Measurements from ENCODE around the gene CASZ1. TPM values are rescaled to one million over a fixed set of nuclear protein-coding genes. Genes with fewer than 3 reads are reported as not detected.

Gene CASZ1
- total and polyA plus RNA-seq, 2 donors (not counting 1 experiment from before 2014, with no cell fraction given): 0.34 to 0.50 TPM

- Histone ChIP-seq H3K9me3 (ENCODE audit: control insufficient read depth, insufficient read depth, low read depth, low read length) (no peaks in the 10 kb centered on the region), H3K4me2 (ENCODE audit: extremely low read depth, insufficient read depth, low read length) (no peak overlapping the region), H3K27me3 (ENCODE audit: control insufficient read depth, insufficient read depth, low read length) (no peaks in the 10 kb centered on the region), H3K9ac (ENCODE audit: insufficient read depth, low read length) (no peak overlapping the region), H3K27ac (ENCODE audit: insufficient read depth, low read length) (no peak overlapping the region), H3K4me3 (replicated peaks in 1 of 4; ENCODE audit: control extremely low read depth in 1 of 4, insufficient read depth in 1 of 4, low read depth in 3 of 4, low read length in 4 of 4) (no peak overlapping the region), H2AFZ (ENCODE audit: low read length) (no peak overlapping the region), H4K20me1 (ENCODE audit: control insufficient read depth, extremely low read depth, insufficient read depth, low read length) (no peaks in the 10 kb centered on the region), H3K36me3 (ENCODE audit: control insufficient read depth, insufficient read depth, low read length) (no peaks in the 10 kb centered on the region), H3K79me2 (ENCODE audit: control insufficient read depth, insufficient read depth, low read length) (no peaks in the 10 kb centered on the region), H3K4me1 (ENCODE audit: control insufficient read depth, extremely low read depth, insufficient read depth, low read length) (no peaks in the 10 kb centered on the region)
- TF ChIP-seq, protein P1, sequence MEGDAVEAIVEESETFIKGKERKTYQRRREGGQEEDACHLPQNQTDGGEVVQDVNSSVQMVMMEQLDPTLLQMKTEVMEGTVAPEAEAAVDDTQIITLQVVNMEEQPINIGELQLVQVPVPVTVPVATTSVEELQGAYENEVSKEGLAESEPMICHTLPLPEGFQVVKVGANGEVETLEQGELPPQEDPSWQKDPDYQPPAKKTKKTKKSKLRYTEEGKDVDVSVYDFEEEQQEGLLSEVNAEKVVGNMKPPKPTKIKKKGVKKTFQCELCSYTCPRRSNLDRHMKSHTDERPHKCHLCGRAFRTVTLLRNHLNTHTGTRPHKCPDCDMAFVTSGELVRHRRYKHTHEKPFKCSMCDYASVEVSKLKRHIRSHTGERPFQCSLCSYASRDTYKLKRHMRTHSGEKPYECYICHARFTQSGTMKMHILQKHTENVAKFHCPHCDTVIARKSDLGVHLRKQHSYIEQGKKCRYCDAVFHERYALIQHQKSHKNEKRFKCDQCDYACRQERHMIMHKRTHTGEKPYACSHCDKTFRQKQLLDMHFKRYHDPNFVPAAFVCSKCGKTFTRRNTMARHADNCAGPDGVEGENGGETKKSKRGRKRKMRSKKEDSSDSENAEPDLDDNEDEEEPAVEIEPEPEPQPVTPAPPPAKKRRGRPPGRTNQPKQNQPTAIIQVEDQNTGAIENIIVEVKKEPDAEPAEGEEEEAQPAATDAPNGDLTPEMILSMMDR (conservative IDR thresholded peaks at IDR 0.05 in 1 of 2, IDR thresholded peaks at IDR 0.05 in 1 of 2; ENCODE audit: low read depth in 1 of 2, low read length in 2 of 2): no peak
- no peak for TF ChIP-seq EZH2 (IDR thresholded peaks at IDR 0.05; ENCODE audit: low read length, missing control alignments)
- DNase-seq (ENCODE audit: low read depth in 2 of 2): no peak
These were observed 104.7 kb downstream of the CASZ1 start for GRCh38 chr1:10691740-10692125.

DNA sequence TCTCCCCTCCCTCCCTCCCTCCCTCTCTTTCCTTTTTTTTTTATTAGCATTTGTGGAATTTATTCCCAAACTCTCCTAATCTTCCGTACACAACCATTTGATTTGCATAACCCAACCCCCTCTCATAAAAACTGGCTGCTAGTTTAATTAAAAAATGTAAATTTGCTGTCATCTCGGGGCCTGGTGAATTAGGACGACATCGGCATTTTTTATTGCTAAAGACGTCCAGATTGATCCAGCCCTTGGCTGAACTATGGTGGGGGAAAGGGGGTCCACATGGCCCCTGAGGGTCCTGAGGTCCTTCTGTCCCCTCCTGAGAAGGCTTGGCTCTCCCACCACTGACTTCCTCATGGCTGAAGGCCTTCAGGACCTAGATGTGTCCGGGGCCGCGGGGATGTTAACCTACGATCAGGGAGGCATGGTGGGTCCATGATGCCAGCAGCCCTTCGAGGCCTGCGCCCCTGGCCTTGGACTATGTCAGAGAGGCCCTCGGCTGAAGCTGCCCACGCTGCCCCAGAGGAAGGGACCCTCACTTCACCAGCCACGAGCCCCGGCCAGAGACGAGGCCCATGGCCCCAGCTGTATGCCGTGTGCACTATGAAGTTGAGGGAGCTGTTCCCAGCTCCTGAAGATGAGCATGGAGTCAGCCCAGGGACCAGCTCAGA lies 105.2 kb downstream of the CASZ1 start:
- H3K4me2 ChIP-seq (ENCODE audit: extremely low read depth, insufficient read depth, low read length): no peak overlapping the region
- H3K4me3 ChIP-seq (replicated peaks in 1 of 4; ENCODE audit: control extremely low read depth in 1 of 4, insufficient read depth in 1 of 4, low read depth in 3 of 4, low read length in 4 of 4): no peak overlapping the region
- H3K79me2 ChIP-seq (ENCODE audit: control insufficient read depth, insufficient read depth, low read length): no peaks in the 10 kb centered on the region
- H3K27ac ChIP-seq (ENCODE audit: insufficient read depth, low read length): no peak overlapping the region
- DNase-seq (ENCODE audit: low read depth in 2 of 2): no peak
- H3K27me3 ChIP-seq (ENCODE audit: control insufficient read depth, insufficient read depth, low read length): no peaks in the 10 kb centered on the region
- no peak overlapping the region for H2AFZ ChIP-seq (ENCODE audit: low read length)
- no peak for TF ChIP-seq EZH2 (IDR thresholded peaks at IDR 0.05; ENCODE audit: low read length, missing control alignments)
- TF ChIP-seq, protein P1 (conservative IDR thresholded peaks at IDR 0.05 in 1 of 2, IDR thresholded peaks at IDR 0.05 in 1 of 2; ENCODE audit: low read depth in 1 of 2, low read length in 2 of 2): no peak
- no peaks in the 10 kb centered on the region for H4K20me1 ChIP-seq (ENCODE audit: control insufficient read depth, extremely low read depth, insufficient read depth, low read length)
- H3K36me3 ChIP-seq (ENCODE audit: control insufficient read depth, insufficient read depth, low read length): no peaks in the 10 kb centered on the region
- H3K9me3 ChIP-seq (ENCODE audit: control insufficient read depth, insufficient read depth, low read depth, low read length): no peaks in the 10 kb centered on the region
- no peaks in the 10 kb centered on the region for H3K4me1 ChIP-seq (ENCODE audit: control insufficient read depth, extremely low read depth, insufficient read depth, low read length)
- no peak overlapping the region for H3K9ac ChIP-seq (ENCODE audit: insufficient read depth, low read length)

- H3K27me3 ChIP-seq (ENCODE audit: control insufficient read depth, insufficient read depth, low read length): no peaks in the 10 kb centered on the region
- no peaks in the 10 kb centered on the region for H4K20me1 ChIP-seq (ENCODE audit: control insufficient read depth, extremely low read depth, insufficient read depth, low read length)
- no peak overlapping the region for H3K4me2 ChIP-seq (ENCODE audit: extremely low read depth, insufficient read depth, low read length)
- no peak overlapping the region for H2AFZ ChIP-seq (ENCODE audit: low read length)
- TF ChIP-seq, protein P1 (conservative IDR thresholded peaks at IDR 0.05 in 1 of 2, IDR thresholded peaks at IDR 0.05 in 1 of 2; ENCODE audit: low read depth in 1 of 2, low read length in 2 of 2): no peak
- no peak for TF ChIP-seq EZH2 (IDR thresholded peaks at IDR 0.05; ENCODE audit: low read length, missing control alignments)
- no peak overlapping the region for H3K9ac ChIP-seq (ENCODE audit: insufficient read depth, low read length)
- no peaks in the 10 kb centered on the region for H3K4me1 ChIP-seq (ENCODE audit: control insufficient read depth, extremely low read depth, insufficient read depth, low read length)
- H3K27ac ChIP-seq (ENCODE audit: insufficient read depth, low read length): no peak overlapping the region
- H3K36me3 ChIP-seq (ENCODE audit: control insufficient read depth, insufficient read depth, low read length): no peaks in the 10 kb centered on the region
- H3K4me3 ChIP-seq (replicated peaks in 1 of 4; ENCODE audit: control extremely low read depth in 1 of 4, insufficient read depth in 1 of 4, low read depth in 3 of 4, low read length in 4 of 4): no peak overlapping the region
- no peaks in the 10 kb centered on the region for H3K9me3 ChIP-seq (ENCODE audit: control insufficient read depth, insufficient read depth, low read depth, low read length)
- no peak for DNase-seq (ENCODE audit: low read depth in 2 of 2)
- no peaks in the 10 kb centered on the region for H3K79me2 ChIP-seq (ENCODE audit: control insufficient read depth, insufficient read depth, low read length)
These were observed 106.0 kb downstream of the CASZ1 start for GRCh38 chr1:10690484-10690883.
